Central memory CD4-positive, alpha-beta T cell (primary cell): Measurements from ENCODE around the gene GPHN.
"Not testable (repeated sequence)": the region's sequence is repeated elsewhere in the genome, so short reads cannot be mapped to it uniquely, and the experiment has no call there.

Source experiments
- DNase-seq: peaks from one replicate; pipeline ENCODE4 v3.0.0; 2022

GPHN gene

DNA sequence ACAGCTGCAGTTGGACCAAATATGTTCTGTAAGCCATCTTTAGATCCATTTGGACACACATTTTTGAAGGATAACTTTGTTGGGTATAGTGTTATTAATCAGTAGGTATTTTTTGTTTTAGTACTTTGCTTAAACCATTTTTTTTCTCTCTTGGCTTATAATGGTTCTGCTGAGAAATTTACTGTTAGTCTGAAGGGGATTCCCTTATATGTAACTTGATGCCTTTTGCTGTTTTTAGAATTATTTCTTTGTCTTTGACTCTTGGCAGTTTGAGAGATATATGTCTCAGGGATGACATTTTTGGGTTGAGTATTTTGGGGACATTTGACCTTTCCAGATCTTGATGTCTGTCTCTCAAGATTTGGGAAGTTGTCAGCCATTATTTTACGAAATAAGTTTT, 169.8 kb downstream of the GPHN start:
- DNase-seq, result no peak

DNA sequence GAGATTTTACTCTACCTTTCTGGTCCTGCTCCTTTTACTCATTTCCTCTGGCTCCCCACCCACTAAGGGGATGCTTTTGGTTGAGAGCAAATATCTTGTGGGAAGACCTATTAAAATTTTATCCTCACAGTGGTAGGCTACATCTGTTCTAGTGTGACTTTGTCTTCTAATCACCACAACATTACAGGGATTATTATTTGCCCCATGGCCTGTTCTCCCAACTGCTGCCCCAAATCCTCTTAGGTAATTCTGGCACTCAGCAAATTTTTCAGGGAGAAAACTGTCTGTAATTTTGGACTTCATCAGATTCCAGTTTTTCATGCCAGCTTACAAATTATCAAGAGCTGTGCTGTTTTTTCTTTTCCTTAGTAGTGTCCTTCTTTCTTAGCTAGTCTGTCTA, 172.3 kb downstream of the GPHN start:
- no peak for DNase-seq

DNA sequence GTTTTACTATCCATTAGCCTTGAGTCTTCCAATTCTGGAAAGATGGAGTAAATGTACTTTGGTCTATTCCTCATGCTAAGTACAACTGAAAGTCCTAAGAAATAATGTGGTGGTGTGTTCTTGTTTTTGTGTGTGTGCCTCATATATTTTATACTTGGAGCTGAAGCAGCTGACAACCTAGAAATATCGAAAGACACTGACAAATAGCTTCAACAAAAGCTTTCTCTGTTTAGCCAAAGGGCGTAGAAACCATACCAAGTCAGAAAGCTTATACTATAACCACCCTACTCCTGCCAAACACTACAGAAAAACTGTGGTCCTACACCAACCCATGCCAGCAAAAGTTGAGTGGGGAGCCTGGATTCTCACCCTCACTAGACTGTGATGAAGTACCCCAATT, 188.4 kb downstream of the GPHN start:
- no peak for DNase-seq

DNA sequence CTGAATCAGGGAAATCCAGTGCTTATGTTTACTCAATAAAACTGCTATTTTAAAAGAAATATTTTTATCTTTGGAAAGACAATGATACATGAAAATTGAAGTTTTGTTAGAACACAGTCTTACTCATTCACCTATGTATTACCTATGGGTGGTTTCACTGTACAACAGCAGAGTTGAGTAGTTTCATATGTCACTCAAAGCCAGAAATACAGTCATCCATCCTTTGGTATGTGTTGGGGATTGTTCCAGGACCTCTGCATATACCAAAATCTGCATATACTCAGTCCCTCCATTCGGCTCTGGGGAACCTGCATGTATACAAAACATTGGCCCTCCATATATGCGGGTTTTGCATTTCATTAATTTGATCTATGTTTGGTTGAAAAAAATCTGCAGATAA, 190.6 kb downstream of the GPHN start:
- DNase-seq, result no peak

DNA sequence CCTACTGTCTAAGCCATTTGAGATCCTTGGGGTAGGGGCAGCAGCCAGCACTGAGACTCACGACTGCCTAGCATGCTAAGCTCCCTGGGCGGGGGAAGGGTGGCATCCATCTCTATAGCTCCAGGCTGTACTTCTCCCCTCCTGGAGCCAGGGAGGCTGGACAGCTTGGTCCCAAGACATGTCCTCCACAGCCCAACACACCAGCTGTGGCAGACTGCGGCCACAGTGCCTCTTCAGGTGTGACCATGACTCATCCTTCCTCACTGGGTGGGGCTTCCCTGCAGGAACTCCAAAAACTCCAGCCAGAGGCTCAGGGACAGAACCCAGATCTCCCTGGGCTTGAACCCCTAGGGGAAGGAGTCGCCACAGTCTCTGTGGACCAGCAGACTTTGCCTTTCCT, 193.9 kb downstream of the GPHN start:
- no peak for DNase-seq

DNA sequence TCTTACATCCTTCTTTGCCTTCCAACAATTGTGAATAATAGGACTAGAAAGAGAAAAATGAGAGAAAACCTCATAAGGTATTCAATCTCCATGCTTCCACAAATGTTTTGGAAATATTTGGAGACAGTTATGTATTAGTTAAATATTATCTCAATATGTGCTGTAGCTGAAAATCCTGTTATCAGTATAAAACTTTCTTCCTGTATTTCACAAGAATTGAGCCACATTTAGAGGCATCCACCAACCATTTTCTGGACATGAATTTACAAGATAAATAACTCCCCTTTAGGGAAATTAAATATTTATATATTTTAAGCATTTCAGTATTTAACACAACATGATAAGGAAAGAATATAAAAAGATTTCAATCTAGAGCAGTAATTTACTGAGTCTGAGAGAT, 200.3 kb downstream of the GPHN start:
- no peak for DNase-seq

DNA sequence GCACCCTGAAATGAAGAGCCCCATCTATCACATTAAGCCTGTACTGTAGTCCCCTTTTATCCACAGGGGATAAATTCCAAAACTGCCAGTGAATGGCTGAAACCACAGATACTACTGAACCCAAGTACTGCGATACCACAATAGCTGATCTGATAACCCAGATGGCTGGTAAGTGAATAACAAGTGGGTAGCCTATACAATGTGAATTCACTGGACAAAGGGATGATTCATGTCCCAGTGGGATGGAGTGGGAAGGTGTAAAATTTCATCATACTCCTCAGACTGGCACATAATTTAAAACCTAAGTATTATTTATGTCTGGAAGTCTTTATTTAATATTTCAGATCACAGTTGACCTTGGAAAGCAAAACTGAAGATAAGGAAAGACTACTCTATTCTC, 201.3 kb downstream of the GPHN start:
- no peak for DNase-seq

DNA sequence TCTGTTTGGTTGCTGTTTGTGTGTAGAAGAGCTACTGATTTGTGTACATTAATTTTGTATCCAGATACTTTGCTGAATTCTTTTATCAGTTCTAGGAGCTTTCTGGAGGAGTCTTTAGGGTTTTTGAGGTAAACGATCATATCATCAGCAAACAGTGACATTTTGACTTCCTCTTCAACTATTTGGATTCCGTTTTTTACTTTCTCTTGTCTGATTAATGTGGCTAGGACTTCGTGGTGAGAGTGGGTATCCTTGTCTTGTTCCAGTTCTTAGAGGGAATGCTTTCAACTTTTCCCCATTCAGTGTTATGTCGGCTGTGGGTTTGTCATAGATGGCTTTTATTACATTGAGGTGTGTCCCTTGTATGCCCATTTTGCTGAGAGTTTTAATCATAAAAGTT, 206.3 kb downstream of the GPHN start:
- DNase-seq, result not testable (repeated sequence)

DNA sequence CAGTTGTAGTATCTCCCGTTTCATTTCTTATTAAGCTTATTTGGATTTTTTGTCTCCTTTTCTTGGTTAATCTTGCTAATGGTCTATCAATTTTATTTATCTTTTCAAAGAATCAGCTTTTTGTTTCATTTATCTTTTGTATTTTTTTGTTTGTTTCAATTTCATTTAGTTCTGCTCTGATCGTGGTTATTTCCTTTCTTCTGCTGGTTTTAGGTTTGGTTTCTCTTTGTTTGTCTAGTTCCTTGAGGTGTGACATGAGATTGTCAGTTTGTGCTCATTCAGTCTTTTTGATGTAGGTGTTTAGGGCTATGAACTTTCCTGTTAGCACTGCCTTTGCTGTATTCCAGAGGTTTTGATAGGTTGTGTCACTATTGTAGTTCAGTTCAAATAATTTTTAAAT, 207.4 kb downstream of the GPHN start:
- not testable (repeated sequence) for DNase-seq

DNA sequence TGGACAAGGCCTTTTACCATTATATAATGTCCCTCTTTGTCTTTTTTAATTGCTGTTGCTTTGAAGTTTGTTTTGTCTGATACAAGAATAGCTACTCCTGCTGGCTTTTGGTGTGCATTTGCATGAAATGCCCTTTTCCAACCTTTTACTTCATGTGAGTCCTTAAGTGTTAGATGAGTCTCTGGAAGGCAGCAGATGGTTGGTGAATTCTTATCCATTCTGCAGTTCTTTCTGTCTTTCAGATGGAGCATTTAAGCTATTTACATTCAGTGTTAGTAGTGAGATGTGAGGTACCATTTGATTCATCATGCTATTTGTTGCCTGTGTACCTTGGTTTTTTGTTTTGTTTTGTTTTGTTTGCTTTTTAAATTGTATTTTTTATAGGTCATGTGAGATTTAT, 208.3 kb downstream of the GPHN start:
- no peak for DNase-seq

DNA sequence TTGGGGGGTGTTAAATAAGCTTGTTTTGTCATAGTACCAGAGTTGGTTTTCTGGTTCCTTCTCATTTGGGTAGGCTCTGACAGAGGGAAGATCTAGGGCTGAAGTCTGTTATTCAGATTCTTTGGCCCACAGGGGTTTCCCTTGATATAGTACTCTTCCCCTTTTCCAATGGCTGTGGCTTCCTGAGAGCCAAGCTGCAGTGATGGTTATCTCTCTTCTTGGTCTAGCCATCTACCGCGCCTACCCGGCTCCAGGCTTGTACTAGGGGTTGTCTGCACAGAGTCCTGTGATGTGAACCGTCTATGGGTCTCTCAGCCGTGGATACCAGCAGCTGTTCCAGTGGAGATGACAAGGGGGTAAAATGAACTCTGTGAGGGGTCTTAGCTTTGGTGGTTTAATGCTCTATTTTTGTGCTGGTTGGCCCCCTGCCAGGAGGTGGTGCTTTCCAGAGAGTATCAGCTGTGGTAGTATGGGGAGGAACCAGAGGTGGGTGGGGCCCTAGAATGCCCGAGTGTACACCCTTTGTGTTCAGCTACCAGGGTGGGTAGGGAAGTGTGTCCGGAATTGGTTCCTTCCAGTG, 209.7 kb downstream of the GPHN start:
- DNase-seq, result no peak

DNA sequence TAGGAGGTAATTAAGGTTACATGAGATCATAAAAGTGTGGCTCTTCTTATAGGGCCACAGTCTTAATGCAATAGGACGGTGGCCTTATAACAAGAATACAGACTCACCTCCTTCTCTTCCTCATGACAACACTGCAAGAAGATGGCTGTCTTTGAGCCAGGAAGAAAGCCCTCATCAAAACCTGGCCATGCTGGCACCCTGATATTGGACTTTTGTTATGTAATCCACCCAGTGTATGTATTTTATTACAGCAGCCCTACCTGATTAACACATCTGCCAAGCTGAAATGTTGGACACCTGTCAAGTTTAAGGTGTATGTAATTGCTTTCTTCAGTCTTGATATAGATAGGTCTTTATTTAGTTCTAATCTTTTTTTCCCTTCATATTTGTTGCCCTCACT, 217.0 kb downstream of the GPHN start:
- no peak for DNase-seq

DNA sequence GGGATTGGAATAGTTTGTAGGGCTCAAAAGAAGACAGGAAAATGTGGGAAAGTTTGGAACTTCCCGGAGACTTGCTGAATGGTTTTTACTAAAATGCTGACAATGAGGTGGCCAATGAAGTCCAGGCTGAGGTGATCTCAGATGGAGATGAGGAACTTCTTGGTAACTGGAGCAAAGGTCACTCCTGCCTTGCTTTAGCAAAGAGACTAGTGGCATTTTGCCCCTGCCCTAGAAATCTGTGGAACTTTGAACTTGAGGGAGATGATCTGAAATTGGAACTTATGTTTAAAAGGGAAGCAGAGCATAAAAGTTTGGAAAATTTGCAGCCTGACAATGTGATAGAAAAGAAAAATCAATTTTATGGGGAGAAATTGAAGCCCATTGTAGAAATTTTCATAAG, 223.4 kb downstream of the GPHN start:
- DNase-seq, result not testable (repeated sequence)

DNA sequence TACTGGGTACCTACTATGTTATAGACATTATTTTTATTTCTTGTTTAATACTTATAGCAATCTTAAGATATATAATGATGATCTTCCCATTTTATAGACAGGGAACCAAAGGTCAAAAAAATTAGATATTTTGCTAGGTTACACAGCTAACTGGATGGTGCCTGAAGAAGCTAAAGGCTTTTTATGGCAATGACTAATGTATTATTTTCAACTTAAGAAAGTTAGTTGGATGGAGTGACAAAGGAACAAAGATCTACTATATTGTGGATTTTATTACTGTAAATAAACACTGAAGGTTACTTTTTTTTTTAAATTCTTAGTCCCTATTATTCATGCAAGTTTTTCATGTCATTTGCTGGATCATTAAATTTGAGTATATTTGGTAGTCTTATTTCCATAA, 227.9 kb downstream of the GPHN start:
- DNase-seq, result no peak

DNA sequence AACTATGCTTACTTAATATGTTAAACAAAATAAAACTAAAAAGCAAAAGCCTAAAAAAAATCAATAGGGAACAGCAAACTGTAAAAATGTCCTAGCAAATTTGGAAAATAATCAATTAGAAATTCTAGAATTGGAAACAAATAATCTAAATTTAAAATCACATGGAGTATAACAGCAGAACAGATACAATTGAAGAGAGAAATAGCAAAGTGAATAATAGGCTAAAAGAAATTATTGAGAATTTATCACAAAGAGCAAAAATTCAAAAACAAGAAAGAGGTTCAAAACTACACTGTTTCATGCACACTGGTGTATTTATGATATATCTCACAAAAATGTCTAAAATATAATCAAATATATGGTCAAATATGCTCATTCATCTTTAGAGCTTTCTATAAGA, 231.9 kb downstream of the GPHN start:
- no peak for DNase-seq

DNA sequence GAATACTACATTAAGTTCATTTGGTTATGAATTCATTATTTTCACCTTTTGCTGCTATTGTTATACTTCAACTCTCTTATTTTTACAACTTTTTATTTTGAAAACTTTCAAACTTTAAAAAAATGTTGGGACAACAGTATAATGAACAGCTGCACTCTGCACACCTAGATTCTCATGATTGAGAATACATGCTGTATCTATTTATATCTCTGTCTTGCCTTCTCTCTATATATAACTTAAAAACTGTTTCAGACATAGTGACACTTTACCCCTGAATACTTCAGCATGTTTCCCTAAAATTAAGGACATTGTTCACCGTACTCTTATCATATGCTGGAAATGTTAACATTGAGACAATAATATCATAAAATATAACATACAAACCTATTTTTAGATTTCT, 237.1 kb downstream of the GPHN start:
- no peak for DNase-seq

DNA sequence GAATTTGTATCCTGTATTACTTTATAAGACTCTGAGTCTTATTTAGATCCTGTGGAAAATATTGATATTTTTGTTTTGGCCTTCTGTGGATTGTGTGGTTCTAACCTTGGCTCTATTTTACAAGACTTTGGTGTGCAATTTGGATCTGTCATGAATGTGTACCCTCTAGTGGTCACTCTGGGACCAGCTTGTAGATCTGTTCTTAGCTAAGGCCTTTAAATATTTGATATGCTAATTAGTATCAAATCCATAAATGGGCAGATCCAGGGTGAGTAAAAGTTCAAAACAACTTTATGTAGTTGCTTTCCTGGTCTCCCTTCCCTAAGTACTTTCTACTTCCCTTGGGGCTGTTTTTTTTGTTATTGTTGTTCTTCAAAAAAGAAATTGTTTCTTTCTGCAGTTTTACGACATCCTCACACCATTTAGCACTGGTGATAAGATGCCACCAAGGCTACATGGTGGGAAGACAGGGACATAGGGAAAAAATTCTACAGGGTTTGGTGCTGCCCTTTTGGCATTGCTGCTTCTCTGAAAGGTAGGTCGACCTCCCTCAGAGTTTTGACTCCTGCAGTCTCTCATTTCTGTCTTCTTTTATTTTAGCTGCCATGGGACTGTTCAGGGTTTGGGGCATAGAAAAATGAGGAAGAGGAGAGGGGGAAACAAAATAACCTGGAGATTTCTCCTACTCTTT, 238.5 kb downstream of the GPHN start:
- DNase-seq, result no peak

DNA sequence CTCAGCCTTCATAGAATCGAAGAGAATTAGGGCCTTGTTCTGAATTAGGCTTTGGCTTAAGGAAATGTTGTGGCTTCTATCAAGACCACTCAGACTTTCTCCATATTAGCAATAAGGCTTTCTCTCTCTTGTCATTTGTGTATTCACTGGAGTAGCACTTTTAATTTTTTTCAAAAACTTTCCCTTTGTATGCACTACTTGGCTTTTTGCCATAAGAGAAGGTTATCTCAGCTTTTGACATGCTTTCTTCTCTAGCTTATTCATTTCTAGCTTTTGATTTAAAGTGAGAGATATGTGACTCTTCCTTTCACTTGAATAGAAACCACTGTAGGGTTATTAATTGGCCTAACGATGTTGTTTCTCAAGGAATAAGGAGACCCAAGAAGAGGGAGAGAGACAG, 244.2 kb downstream of the GPHN start:
- no peak for DNase-seq

DNA sequence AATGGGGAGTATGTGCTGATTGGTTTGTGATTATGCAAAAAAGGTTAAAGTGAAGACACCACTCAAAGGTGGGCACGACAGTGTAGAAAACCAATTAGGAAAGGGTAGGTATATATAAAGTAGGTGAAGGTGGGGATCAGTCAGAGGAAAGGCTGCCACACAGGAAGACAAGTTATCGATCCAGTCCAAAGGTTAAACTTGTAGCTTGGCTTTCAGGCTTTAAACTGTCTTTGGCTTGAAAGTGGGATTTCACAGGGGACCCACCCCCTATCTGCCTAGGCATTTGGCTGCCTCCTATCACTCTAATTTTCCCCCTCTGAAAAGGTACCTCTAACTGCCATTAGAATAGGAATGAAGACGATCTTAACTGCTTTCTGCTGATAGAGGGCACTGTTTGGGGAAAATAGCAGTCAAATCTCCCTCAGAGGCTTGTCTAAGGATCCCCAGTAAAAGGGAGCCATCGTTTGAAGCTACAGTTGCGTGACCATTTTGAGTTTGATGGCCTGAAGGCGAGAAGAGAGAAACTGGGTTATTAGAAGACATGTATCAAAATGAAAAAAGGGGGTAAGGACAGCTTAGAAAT, 250.2 kb downstream of the GPHN start:
- DNase-seq, result no peak

DNA sequence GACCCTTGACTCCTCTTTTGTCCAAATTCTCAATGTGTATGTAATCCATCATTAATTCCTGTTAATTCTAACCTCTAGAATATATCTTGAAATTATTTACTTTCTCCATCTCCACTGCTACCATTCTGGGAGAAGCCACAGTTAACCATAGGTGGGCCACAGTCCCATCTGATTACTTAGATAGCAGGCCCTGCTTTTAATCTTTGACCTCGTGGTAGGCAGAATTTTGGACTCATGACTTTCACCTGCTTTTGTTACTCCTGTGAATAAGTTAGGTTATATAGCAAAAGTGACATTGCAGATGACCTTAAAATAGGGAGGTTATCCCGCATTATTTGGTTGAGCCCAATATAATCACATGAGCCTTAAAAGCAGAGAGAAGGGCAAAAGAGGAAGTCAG, 264.2 kb downstream of the GPHN start:
- DNase-seq, result no peak

DNA sequence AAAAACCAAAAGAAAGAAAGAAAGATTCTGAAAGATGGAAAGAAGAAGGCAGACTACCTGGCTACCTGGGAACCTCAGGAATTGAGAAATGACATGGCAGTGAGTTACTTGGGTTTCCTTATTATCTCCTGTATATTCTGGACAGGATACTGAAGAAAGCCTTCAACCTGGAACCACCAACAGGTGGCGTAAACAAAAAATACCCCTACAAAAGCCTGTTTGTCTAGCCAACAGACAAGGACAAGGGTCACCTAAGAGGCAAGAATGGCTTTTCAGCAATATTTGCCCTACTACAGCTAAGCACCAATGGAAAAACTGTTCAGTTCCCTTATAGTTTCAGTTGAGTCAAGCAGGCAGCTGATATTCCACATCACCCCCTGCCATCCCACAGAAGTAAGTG, 274.9 kb downstream of the GPHN start:
- no peak for DNase-seq

DNA sequence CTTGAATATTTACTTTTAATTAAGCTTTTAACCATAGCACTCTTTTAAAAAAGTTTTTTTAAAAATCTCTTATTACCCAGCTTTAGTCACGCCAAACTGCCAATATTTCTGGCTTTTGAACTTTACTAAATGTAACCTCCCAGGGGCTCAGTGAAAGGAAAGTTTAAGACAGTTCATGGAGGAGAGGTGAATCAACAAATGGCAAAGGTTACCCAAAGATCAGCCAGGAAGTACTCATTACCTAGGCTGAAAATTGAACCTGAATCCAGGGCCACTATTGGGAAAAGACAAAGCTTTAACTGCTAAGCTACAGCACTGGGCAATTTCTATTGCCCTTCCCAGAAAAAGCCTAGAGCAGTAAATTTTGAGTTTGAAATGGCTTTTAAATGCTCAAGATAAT, 282.2 kb downstream of the GPHN start:
- no peak for DNase-seq

DNA sequence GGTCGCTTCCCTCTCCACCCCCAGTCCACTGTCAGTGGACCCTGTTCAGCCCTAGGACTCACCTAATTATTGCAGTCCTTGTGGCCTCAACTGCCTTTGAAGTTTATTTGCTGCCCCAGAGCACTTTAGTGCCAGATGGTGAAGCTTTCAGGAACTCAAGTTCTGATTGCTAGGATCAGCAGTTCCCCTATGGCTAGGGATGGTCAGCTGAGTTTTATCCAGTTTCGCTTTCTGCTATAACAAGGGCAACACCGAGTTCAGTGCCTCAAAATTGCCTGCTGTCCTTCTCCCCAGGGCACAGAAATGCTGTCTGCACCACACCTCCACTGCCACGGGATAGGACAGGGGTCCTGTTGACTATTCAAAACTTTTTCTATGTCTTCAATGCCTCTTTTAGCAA, 295.0 kb downstream of the GPHN start:
- no peak for DNase-seq

DNA sequence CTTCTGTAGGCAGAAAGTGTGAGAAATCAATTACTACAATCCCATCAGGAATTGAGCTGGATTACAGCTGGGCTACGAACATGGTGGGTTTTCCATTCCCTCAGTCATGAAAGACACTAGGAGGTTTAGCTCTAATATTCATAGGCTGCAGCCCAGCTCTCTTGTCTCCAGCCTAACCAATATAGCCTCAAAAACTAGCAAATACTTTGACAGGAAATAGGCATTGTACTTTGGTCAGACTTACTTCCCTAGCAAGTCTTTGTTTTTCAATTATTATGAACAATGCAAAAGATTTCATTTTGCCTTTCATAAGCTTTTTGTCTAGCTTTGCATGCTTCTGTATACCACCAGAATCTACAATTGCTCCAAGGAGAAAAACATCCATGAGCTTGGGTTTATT, 296.2 kb downstream of the GPHN start:
- DNase-seq, result no peak

DNA sequence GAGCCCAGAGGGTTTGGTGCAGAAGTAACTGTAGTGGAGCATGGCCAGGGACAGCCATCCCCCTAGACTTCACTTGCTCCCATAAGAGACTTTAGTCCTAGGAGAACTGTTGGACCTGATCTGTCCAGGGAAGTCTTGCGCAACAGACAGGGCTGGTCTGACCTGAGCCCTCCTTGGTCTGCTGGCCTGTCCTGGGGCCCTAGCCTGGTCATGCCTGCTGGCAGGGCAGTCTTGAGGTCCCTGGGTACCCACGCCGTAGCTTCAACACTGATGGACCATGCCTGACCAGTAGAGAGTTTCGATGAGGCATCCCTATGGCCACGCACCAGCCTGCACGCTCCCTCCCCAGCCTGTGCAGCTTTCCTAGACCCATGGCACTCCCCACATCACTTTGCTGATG, 305.7 kb downstream of the GPHN start:
- DNase-seq, result no peak
